Activated CD4-positive, CD25-positive, alpha-beta regulatory T cell treated with anti-CD3 and anti-CD28 coated beads, Interleukin-2, amount 50 U/mL, for 24 hours (primary cell): Measurements from ENCODE around the gene PTPRN2.

Experiments
- ATAC-seq, 2 donors: fragments of 150-1000 bp; cut with Tn5 transposase; one replicate each; pipeline ENCODE4 v1.10.0; 2021; ENCODE audit warnings: mild to moderate bottlenecking in 1 of 2, moderate library complexity in 1 of 2

Gene PTPRN2

GRCh38 chr7:158123753-158124152 is 463.9 kb downstream of the PTPRN2 start:
- no peak for ATAC-seq

GRCh38 chr7:158123214-158123613 is 464.4 kb downstream of the PTPRN2 start:
- ATAC-seq, result no peak

- ATAC-seq, result no peak
These were observed 466.1 kb downstream of the PTPRN2 start for GRCh38 chr7:158121441-158122045.

GRCh38 chr7:158120716-158121115 is 466.9 kb downstream of the PTPRN2 start:
- ATAC-seq, result no peak

GRCh38 chr7:158120316-158120715 is 467.3 kb downstream of the PTPRN2 start:
- ATAC-seq, result no peak

- ATAC-seq, result no peak
These were observed 470.0 kb downstream of the PTPRN2 start for GRCh38 chr7:158117341-158118222.

- ATAC-seq, result no peak
These were observed 471.4 kb downstream of the PTPRN2 start for GRCh38 chr7:158116235-158116634.

- no peak for ATAC-seq
These were observed 473.4 kb downstream of the PTPRN2 start for GRCh38 chr7:158114056-158114850.

- no peak for ATAC-seq
These were observed 474.1 kb downstream of the PTPRN2 start for GRCh38 chr7:158113321-158114025.

GRCh38 chr7:158112571-158113320 is 474.9 kb downstream of the PTPRN2 start:
- no peak for ATAC-seq

GRCh38 chr7:158111906-158112570 is 475.6 kb downstream of the PTPRN2 start:
- no peak for ATAC-seq

- no peak for ATAC-seq
These were observed 476.4 kb downstream of the PTPRN2 start for GRCh38 chr7:158111049-158111751.

- no peak for ATAC-seq
These were observed 477.0 kb downstream of the PTPRN2 start for GRCh38 chr7:158110661-158111048.

GRCh38 chr7:158110034-158110590 is 477.5 kb downstream of the PTPRN2 start:
- ATAC-seq, result no peak

GRCh38 chr7:158109364-158110033 is 478.1 kb downstream of the PTPRN2 start:
- ATAC-seq, result no peak

- no peak for ATAC-seq
These were observed 478.9 kb downstream of the PTPRN2 start for GRCh38 chr7:158108646-158109293.

GRCh38 chr7:158107806-158108205 is 479.8 kb downstream of the PTPRN2 start:
- ATAC-seq, result no peak

- ATAC-seq, result no peak
These were observed 481.4 kb downstream of the PTPRN2 start for GRCh38 chr7:158106272-158106671.

GRCh38 chr7:158103378-158103777 is 484.2 kb downstream of the PTPRN2 start:
- ATAC-seq, result no peak
